GM23338 (cell line): ENCODE data around the gene DTNBP1.

ENCODE experiments used
- CREB1 ChIP-seq: fragments of 250-450 bp; sonication (Bioruptor Pico); IDR thresholded peaks from 2 replicates; pipeline ENCODE4 v1.5.0; 2020; ENCODE audit warnings: low read depth, mild to moderate bottlenecking, moderate library complexity
- CTCF ChIP-seq, 2 experiments: fragments of 200-600 bp in 1 of 2; sonication (generic) in 1 of 2; conservative IDR thresholded peaks; 2 replicates each; pipeline versions ENCODE4 v1.5.1 to v1.6.1; 2016 to 2017; ENCODE audit warnings: antibody characterized with exemption in 2 of 2, low read depth in 2 of 2, mild to moderate bottlenecking in 2 of 2, moderate library complexity in 1 of 2
- EZH2phosphoT487 ChIP-seq: fragments of 200-600 bp; sonication (generic); IDR thresholded peaks from one replicate; pipeline ENCODE4 v1.8.1; 2018; ENCODE audit warnings: antibody characterized with exemption; ENCODE audit not compliant: unreplicated experiment

GRCh38 chr6:15515660-15516375, 147.0 kb downstream of the DTNBP1 start:
- no peak for TF ChIP-seq CREB1
- 0 out of 4 replicates have a peak, but pooled peaks of 1 of the 2 experiments have one; percentile 12 for TF ChIP-seq CTCF (conservative IDR thresholded peaks at IDR 0.05; ENCODE audit: low read depth in 2 of 2)
- TF ChIP-seq EZH2phosphoT487: no peak
